NCI-H1436 treated with DMSO at 0.1 percent for 48 hours (cell line): Measurements from ENCODE around the gene TNK1.
"Not testable (repeated sequence)": the region's sequence is repeated elsewhere in the genome, so short reads cannot be mapped to it uniquely, and the experiment has no call there.

Experiments
- DNase-seq: peaks from one replicate; lab custom pipeline; 2025; lab: John Stamatoyannopoulos, UW

The TNK1 gene

GRCh38 chr17:7380855-7381683 lies at the start of gene TNK1:
Gene TNK1, plus strand, starts transcription at chr17:7381089. Its CDS starts 1,838 bp downstream, at chr17:7382927.
- no peak for DNase-seq

GRCh38 chr17:7332111-7332510 lies 48.8 kb upstream of the TNK1 start:
- DNase-seq: no peak

GRCh38 chr17:7332600-7333069 lies 48.3 kb upstream of the TNK1 start:
- DNase-seq: not testable (repeated sequence)

- DNase-seq: no peak
These were observed 45.9 kb upstream of the TNK1 start for GRCh38 chr17:7334938-7335538.

- DNase-seq: not testable (repeated sequence)
These were observed 45.1 kb upstream of the TNK1 start for GRCh38 chr17:7335765-7336164.

GRCh38 chr17:7336240-7337175 lies 44.4 kb upstream of the TNK1 start, which contains the start of gene ACAP1:
Gene ACAP1, plus strand, starts transcription at chr17:7336529. Its CDS starts 206 bp downstream, at chr17:7336735.
- no peak for DNase-seq

GRCh38 chr17:7337600-7337999 lies 43.3 kb upstream of the TNK1 start:
- not testable (repeated sequence) for DNase-seq

- DNase-seq: no peak
These were observed 40.7 kb upstream of the TNK1 start for GRCh38 chr17:7340179-7340578.

GRCh38 chr17:7341842-7342241 lies 39.0 kb upstream of the TNK1 start:
- DNase-seq: no peak

GRCh38 chr17:7343250-7343649 lies 37.6 kb upstream of the TNK1 start:
- no peak for DNase-seq

GRCh38 chr17:7346761-7347614 lies 33.9 kb upstream of the TNK1 start:
- DNase-seq: no peak

GRCh38 chr17:7347630-7348477 lies 33.0 kb upstream of the TNK1 start:
- no peak for DNase-seq

GRCh38 chr17:7348478-7349242 lies 32.2 kb upstream of the TNK1 start:
- no peak for DNase-seq

GRCh38 chr17:7351665-7352502 lies 29.0 kb upstream of the TNK1 start, which contains the start of gene KCTD11:
Gene KCTD11, plus strand, starts transcription at chr17:7352162.
- no peak for DNase-seq

- DNase-seq: no peak
These were observed 28.4 kb upstream of the TNK1 start for GRCh38 chr17:7352503-7352889.

- no peak for DNase-seq
These were observed 27.8 kb upstream of the TNK1 start for GRCh38 chr17:7352910-7353635.

- no peak for DNase-seq
These were observed 26.5 kb upstream of the TNK1 start for GRCh38 chr17:7354262-7354843.
